Activated gamma-delta T cell treated with Interleukin-2 at 50 U/mL for 16 hours (primary cell): Measurements from ENCODE around the gene TAAR6.
"Not testable (repeated sequence)": the region's sequence is repeated elsewhere in the genome, so short reads cannot be mapped to it uniquely, and the experiment has no call there.

Experiments used
- DNase-seq: peaks from one replicate; pipeline ENCODE4 v3.0.0-alpha.2; 2020

Gene TAAR6, protein sequence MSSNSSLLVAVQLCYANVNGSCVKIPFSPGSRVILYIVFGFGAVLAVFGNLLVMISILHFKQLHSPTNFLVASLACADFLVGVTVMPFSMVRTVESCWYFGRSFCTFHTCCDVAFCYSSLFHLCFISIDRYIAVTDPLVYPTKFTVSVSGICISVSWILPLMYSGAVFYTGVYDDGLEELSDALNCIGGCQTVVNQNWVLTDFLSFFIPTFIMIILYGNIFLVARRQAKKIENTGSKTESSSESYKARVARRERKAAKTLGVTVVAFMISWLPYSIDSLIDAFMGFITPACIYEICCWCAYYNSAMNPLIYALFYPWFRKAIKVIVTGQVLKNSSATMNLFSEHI

DNA sequence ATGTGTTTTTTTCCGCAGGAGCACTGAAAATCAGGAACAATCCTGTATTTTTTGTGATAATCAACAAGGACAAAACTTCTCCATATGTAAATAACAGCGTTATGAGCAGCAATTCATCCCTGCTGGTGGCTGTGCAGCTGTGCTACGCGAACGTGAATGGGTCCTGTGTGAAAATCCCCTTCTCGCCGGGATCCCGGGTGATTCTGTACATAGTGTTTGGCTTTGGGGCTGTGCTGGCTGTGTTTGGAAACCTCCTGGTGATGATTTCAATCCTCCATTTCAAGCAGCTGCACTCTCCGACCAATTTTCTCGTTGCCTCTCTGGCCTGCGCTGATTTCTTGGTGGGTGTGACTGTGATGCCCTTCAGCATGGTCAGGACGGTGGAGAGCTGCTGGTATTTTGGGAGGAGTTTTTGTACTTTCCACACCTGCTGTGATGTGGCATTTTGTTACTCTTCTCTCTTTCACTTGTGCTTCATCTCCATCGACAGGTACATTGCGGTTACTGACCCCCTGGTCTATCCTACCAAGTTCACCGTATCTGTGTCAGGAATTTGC lies at the start of gene TAAR6:
Gene TAAR6 (plus strand): TSS at position 102 of the 557 bp plus-strand sequence. CDS start 0 bp downstream, at position 102.
- DNase-seq, result no peak

DNA sequence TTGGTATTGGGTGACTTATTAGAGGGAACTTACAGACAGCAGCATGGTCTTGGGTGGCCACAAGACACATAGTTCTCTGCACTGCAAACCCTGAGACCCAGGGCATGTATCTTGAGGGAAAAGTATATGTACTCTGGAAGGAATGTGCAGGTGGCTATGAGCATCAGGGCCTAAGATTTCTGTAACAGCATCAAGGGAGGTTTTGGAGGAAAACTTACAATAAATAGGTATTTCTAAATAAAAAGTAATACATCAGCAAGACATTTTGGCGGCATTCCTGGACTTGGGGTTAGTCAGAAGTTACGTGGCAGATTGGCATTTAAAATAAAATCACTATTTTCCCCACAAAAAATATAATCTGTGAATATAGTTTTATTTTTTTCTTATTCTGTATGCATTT lies 49.2 kb upstream of the TAAR6 start:
- DNase-seq, result no peak

DNA sequence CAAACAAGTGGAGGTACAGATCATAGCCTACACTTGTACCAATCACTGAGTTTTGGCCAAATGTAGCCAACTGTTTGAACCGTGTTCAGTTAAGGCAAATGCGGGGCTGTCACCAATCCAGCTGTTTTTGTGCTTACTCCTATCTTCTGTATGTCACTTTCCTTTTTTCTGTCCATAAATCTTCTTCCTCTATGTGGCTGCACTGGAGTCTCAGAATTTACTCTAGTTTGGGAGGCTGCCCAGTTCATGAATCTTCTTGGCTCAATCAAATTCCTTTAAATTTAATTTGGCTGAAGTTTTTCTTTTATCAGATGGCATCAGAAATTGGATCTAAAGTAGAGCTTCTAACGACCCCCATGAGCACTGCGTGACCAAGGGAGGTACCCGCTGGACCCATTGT lies 45.5 kb upstream of the TAAR6 start:
- DNase-seq, result no peak

DNA sequence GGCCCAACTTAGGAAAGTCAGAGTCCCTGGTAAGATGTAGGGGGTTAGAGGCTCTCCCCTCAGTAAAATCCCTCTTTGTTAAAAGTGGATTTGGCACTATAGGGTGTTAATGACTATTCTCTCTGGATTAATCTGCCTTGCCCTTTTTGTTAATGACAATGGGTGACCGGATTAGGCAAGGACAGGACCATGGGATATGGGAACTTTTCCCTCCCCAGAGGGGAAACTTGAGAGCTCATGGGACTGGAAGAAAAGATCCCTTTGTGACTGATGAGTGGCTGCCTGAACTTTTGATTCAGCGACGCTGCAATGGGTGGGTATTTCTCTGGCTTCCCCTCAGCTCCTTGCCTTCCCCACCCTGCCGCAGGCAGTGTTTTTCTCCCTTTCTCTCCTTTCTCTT lies 44.3 kb upstream of the TAAR6 start:
- DNase-seq, result no peak

DNA sequence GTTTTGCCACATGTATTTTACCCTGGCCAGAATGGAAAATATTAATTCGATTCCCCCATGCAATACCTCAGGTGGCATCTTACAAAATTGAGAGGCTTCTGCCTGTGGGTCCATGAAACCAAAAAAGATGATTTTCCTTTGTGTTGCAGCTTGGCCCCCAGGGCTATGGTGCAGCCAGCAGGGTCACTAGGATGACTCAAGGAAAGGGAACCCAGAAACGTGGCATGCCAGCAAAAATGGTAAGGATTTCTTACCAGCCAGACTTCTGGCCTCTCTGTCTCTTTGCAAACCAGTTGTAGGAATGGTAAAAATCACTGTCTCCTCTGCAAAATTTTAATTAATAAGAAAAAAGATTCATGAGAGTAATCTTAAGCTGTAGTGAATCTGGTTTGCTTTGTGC lies 43.7 kb upstream of the TAAR6 start:
- no peak for DNase-seq

DNA sequence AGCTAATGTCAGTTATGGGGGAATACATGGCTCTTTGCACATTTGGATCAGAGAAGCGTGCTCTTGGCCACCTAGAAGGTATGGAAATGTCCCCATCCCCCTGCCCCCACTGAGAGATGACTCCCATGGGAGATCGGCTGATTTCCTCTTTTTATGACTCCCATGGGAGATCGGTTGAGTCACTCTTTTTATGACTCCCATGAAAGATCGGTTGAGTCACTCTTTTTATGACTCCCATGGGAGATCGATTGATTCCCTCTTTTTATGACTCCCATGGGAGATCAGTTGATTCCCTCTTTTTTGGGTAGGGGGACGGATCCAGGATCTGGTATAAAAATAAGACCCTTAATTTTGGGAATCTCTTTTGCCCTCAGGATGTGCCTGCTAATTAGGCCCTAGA lies 42.3 kb upstream of the TAAR6 start:
- no peak for DNase-seq

DNA sequence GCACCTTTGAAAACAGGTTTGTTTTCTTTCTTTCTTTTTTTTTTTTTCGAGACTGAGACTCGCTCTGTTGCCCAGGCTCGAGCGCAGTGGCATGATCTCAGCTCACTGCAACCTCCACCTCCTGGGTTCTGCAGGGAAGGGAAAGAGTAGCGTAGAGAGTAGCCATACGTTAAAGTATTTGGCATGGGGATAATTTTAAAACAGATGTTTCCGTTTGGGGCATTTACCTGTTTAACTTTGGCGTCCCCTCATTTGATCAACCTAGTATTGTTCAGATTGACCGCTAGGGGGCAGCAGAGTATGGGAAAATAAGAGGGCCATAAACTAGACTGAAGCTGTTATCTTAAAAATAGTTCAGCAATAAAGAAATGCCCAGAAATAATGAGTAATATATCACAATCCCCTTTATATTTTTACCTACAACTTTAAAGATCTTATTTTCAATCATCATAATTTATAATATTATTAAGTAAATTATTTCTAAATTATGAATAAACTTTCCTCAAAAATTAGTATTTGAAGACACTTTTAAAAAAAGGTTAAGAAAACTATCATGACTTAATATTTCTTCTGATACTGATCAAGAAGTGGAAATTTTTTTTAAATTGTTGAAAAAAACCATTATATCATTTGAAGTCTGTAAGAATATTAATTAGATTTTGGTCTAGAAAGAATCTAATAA lies 39.7 kb upstream of the TAAR6 start:
- DNase-seq, result peak; percentile 76

DNA sequence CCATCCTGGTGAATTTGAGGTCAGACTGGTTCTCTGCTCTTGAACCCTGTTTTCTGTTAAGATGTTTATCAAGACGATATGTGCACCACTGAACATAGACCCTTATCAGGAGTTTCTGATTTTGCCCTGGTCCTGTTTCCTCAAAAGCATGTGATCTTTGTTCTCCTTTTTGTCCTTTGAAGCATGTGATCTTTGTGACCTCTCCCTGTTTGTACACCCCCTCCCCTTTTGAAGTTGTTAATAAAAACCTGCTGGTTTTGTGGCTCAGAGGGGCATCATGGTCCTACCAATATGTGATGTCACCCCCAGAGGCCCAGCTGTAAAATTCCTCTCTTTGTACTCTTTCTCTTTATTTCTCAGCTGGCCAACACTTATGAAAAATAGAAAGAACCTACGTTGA lies 35.6 kb upstream of the TAAR6 start:
- not testable (repeated sequence) for DNase-seq

DNA sequence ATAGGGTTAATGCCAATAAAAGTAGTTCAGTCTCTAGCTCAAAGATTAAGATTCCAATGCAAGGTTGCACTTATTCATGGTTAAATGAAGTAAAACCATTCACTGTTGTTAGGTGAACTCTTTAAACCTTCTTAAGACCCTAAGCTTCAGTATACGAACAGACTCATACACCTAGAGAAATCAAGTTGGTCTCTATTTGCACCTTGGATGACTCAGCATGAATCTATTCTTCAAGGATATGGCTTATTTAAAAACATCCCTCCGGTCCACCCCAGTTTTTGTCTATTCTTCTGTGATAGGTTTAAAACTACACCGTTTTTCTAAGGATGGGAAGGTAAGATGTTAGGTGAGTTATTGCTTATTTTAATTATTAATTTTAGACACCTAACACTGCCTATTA lies 33.0 kb upstream of the TAAR6 start:
- no peak for DNase-seq

DNA sequence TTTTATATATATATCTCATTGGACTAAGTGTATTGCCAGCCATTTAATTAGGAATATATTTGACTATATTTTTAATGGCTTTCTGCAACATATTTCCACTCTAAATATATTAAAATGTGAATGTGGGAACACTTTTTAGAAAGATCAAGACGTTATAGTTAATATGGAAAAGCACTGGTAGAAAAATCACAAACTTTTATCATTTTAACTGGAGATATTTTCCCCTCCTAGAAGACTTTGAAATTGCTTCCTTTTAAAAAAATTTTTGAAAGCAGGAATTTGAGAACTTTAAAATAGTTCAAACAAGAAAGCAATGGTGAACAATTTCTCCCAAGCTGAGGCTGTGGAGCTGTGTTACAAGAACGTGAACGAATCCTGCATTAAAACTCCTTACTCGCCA lies 32.1 kb upstream of the TAAR6 start, which contains the start of gene TAAR9:
Gene TAAR9 (plus strand): TSS at position 301 of the 400 bp plus-strand sequence. CDS start 13 bp downstream, at position 314.
- no peak for DNase-seq

DNA sequence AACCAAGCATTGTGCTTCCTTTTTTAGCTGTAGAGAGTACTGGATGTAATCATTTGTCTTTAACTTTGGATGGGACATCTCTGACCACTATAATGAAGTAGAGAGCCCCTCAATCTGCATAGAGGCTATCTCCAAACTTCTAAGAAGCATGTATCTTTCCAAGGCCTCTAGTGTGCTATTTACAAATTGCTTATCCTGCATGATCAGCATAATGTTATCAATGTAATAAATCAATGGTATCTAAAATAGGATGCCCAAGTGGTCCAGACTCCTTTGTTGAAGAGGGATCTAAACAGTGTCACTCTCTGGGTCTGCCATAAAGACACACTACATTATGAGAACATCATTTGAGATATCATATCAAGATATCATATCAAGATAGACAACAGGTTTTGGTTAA lies 25.3 kb upstream of the TAAR6 start:
- DNase-seq, result no peak

DNA sequence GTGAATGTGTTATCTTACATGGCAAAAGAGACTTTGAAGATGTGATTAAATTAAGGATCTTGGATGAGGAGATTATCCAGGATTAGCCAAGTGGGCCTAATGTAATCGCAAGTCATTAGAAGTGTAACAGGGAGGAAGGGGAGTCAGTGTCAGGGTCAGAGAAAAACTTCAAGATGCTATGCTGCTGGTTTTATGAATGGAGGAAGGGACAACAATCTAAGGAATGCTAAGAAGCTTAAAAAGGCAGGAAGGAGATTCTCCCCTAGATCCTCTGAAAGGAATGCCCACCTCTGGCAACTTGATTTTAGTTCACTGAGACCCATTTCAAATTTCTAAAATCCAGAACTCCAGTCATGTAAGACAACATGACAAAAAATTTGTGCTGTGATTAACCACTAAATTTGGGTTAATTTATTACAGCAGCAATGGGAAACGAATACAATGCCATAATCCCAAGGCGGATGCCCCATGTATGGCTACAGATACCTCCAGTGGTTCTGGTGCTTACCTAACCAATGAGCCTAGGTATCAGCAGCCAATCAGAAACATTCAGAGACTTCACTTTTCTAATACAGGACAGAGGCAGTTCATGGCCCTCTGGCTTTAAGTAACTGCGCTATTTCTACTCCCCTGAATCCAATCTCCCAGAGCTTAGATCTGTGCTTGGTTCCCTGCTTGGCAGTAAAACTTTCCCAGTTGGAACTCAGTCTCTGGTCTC lies 21.2 kb upstream of the TAAR6 start:
- no peak for DNase-seq

DNA sequence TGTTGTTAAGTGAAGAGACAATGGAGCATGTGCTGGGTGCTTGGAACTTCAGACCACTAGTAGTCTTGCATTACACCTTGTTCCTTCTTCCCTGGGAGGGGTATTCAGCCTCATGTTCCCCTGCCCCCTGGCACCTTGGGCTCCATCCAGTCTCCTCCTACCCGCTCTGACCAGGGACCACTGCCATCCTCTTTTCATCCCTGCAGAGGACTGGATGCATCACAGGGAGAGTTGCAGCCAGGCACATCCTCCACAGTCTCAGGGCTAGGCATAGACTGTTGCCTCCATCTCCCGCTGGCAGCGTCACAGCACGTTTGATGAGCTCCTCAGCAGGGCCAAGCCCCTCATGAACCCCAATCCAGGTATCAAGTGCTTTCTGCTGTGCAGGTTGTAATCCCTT lies 18.9 kb upstream of the TAAR6 start:
- DNase-seq, result no peak

DNA sequence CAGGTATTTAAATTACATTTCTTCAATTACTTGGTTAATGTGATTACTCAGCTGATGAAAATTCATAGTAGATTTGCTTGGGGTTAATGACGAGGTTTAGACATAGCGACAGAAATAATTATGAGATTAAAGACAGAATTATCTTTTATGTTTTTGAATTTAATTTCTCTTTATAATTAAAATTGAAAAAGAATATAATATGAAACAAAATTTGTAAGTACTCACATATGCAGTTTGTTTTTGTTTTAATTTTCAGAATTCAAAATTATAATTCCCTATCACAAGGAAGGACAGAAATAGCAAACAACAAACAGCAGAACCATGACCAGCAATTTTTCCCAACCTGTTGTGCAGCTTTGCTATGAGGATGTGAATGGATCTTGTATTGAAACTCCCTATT lies 17.8 kb upstream of the TAAR6 start, which contains the start of gene TAAR8:
Gene TAAR8 (plus strand): TSS at position 301 of the 400 bp plus-strand sequence. CDS start 21 bp downstream, at position 322.
- no peak for DNase-seq

DNA sequence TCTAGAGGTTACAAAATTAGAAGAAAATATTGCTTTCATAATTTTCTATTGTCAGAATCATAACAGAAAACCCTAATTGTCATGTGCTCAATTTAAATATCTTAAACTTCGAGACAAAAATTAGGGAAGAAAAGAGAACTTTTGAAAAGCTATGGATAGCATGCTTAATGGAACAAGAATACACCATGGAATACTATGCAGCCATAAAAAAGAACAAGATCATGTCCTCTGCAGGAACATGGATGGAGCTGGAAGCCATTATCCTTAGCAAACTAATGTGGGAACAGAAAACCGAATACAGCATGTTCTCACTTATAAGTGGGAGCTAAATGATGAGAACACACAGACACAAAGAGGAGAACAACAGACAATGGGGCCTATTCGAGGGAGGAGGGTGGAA lies 10.0 kb upstream of the TAAR6 start:
- DNase-seq, result not testable (repeated sequence)

DNA sequence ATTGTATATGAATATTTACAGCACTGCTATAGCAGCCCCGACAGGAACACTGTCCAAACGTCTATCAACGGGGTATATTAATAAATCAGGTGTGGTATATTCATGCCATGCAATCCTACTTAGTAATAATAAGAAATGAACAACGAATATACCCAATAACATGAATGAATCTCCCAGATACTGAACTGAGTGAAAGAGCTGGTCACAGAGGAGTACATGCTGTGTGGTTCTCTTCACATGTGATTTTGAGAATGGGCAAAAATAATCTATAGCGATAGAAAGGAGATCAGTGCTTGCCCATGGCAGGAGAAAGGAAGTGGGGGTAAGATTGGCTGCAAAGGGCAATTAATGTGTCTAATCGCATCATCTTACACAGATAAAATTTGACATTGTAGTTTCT lies 3.7 kb upstream of the TAAR6 start:
- no peak for DNase-seq

DNA sequence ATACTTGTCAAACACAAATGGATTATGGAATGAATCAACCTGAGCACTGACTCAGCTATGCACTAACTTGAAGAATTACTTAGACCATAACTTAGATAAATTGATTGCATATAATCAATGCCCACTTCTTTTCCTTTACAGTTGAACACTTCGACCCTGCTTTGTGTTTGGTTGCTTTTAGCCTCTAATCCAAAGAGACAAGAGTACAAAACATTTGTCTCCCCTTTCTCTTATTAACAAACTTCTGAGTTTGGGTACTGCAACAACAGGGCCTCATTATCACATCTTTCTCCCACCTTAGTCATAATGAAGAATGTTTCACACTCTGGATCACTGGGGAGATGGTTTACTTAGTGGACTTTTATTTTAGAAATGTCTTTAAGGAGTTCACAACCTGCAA lies 2.6 kb upstream of the TAAR6 start:
- no peak for DNase-seq

DNA sequence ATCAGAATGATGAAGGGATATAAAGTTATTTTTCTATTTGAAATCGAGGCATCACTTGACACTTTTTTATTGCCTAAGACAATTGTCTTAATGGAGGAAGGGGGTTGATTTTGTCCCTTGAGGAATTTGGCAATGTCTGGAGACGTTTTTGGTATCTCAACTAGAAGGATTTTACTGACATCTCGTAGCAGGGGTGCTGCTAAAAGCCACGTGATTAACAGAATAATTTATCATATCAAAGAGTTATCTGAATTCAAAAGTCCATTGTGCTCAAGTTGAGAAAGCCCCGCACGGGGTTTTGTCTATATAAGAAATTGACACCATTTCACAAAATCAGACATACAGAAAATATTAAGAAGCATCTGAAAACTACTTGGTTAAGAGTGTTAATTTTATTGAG lies 1.5 kb upstream of the TAAR6 start:
- DNase-seq, result no peak

DNA sequence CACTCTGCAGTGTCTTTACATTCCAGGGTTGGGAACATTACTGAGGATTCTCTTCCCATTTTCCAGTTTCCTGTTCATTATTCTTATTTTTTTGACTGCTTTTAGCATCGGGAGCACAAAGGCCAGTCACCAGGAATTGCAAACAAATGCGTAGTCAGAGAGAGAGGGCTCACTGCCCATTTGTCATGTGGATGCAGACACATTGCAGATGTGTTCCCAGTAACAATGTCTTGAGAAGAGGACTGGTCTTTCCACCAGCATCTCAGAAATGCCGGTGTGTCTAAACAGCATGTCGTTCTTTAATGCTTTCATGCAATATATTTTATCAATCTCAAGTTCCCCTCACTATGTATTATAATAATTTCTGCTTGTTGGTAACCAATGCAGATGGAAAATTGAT lies 952 bp upstream of the TAAR6 start:
- DNase-seq, result no peak

DNA sequence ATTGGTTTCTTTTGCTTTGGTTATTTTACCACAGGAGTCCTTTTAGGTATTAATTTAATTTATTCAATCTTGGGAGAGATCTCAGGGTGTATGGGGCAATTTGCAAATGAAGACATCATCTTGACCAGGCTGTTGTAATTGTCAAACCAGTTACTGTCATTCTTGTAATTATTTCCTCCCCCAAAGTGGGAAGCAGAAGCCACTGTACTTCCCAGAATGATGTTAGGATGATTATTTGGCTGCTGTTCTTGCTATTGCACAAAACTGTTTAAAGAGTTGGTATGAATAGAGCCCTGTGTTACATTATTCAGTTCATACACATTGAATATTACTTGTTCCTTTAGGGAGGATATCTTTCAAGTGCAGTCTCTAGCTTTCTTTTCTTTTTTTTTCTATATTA lies 1.7 kb downstream of the TAAR6 start:
- DNase-seq, result no peak

DNA sequence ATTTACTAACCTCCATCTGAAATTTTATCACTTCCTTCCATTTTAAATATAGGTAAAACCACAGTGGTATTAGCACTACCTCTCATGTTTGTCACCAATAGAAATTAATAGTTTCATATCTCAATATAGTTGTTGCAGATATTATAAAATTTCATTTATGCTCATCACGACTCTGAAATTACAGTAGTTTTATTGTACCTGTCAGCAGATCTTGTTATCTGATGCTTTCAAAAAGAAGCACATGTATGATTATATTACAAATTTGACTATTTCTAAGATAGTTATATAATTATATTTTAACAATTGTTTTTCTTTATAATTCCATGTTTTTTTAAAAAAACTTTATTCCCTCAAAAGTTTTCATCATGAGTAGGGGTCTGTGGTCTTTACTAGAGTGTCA lies 14.6 kb downstream of the TAAR6 start:
- no peak for DNase-seq

DNA sequence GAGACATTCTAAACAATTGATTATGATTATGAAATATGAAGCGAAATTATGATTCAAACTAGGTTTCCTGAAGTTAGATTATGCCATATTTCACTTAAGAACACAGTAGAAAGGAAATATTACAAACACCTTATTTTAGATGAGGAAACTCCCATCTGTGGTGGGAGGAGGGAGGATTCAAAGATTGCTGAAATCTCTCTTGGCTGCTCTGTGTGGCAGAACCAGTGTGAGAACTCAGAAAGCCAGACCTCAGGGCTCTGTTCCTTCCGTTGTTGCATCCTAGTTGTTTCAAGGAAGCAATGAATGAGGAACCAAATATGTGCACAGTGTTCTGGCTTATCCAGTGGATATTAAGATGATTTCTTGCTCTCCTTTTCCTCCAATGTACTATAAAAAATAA lies 17.3 kb downstream of the TAAR6 start:
- no peak for DNase-seq

DNA sequence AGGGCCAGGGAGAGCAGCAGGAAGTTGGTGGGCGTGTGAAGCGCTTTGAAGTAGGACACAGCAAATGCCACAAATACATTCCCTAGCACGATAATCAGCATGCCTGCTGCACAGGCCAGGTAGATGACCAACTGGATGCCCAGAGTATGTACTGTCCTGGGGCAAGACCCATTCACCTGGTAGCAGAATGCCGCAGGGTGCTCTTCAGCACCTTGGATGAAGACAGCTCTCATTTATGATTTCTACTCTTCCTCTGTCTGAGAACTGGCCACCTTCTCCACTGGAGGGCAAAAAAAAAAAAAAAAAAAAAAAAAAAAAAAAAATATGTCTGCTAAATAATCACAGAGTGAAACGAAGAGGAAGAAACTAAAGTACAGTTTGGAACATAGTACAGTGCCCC lies 19.3 kb downstream of the TAAR6 start, which contains the start of gene TAAR5:
Gene TAAR5 (minus strand): TSS at position 288 of the 400 bp plus-strand sequence. CDS start 55 bp downstream, at position 233.
- DNase-seq, result no peak
